Gastroesophageal sphincter (tissue), 3 donors: ENCODE data around the gene GBX1.

Source experiments
- CTCF ChIP-seq, 4 experiments: fragments of 200-600 bp in 2 of 4; fragments of 450-650 bp in 2 of 4; sonication (generic) in 1 of 4; IDR thresholded peaks; one replicate each; pipeline ENCODE4 v1.5.1; 2017 to 2019; ENCODE audit warnings: antibody characterized with exemption in 4 of 4, mild to moderate bottlenecking in 2 of 4, moderate library complexity in 2 of 4
- EP300 ChIP-seq: sonication (generic); formaldehyde crosslinking; IDR thresholded peaks from one replicate; pipeline ENCODE4 v1.6.1; 2017; ENCODE audit warnings: antibody characterized with exemption, mild to moderate bottlenecking
- POLR2A ChIP-seq, 2 donors: fragments of 450-650 bp; IDR thresholded peaks; one replicate each; pipeline ENCODE4 v1.6.1; 2017; ENCODE audit warnings: antibody characterized with exemption in 2 of 2, mild to moderate bottlenecking in 2 of 2, moderate library complexity in 1 of 2
- POLR2AphosphoS5 ChIP-seq: sonication (generic); formaldehyde crosslinking; IDR thresholded peaks from one replicate; pipeline ENCODE4 v1.6.1; 2017; ENCODE audit warnings: antibody characterized with exemption

DNA sequence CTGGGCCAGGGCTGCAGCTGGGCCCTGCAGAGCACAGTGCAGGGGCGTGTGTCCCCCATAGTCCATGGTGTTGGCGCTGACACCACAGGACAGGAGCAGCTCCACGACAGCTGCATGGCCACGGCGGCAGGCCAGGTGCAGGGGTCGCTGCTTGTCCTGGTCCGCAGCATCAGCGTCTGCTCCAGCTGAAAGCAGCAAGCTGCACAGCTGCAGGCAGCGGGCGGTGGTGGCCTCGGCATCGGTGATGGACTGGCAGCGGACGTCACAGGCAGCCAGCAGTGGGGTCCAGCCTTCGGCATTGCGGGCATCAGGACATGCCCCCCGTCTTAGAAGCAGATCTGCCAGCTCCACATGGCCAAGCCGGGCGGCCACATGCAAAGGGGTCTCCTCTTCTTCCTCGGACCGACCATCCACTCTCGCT, 13.5 kb upstream of the GBX1 start:
- TF ChIP-seq CTCF (IDR thresholded peaks at IDR 0.05) (no peak), POLR2A (IDR thresholded peaks at IDR 0.05) (no peak), EP300 (no peak), POLR2AphosphoS5 (no peak)
